Activated naive CD8-positive, alpha-beta T cell treated with anti-CD3 and anti-CD28 coated beads, Interleukin-2, amount 50 U/mL, for 24 hours (primary cell): Measurements from ENCODE around the gene LSMEM2.
A peak's percentile ranks its signal among the peaks of the same experiment; 100 is the strongest.
"Not testable (repeated sequence)": the region's sequence is repeated elsewhere in the genome, so short reads cannot be mapped to it uniquely, and the experiment has no call there.

Experiments used
- ATAC-seq: fragments of 150-1000 bp; cut with Tn5 transposase; one replicate; pipeline ENCODE4 v1.10.0; 2021
- DNase-seq: peaks from one replicate; pipeline ENCODE4 v3.0.0; 2021
- H3K27ac Mint-ChIP-seq: one replicate; pipeline ENCODE4 v1.8.0; 2021; ENCODE audit warnings: mild to moderate bottlenecking, mixed read lengths
- H3K27me3 Mint-ChIP-seq: one replicate; pipeline ENCODE4 v1.8.0; 2021; ENCODE audit warnings: mixed read lengths
- H3K36me3 Mint-ChIP-seq: one replicate; pipeline ENCODE4 v1.8.0; 2021; ENCODE audit warnings: low read depth, mixed read lengths
- H3K4me1 Mint-ChIP-seq: one replicate; pipeline ENCODE4 v1.8.0; 2021; ENCODE audit warnings: mixed read lengths
- H3K4me3 Mint-ChIP-seq: one replicate; pipeline ENCODE4 v1.8.0; 2021; ENCODE audit warnings: mild to moderate bottlenecking, moderate library complexity, mixed read lengths
- H3K9me3 Mint-ChIP-seq: one replicate; pipeline ENCODE4 v1.8.0; 2021; ENCODE audit warnings: mixed read lengths

Gene LSMEM2

DNA sequence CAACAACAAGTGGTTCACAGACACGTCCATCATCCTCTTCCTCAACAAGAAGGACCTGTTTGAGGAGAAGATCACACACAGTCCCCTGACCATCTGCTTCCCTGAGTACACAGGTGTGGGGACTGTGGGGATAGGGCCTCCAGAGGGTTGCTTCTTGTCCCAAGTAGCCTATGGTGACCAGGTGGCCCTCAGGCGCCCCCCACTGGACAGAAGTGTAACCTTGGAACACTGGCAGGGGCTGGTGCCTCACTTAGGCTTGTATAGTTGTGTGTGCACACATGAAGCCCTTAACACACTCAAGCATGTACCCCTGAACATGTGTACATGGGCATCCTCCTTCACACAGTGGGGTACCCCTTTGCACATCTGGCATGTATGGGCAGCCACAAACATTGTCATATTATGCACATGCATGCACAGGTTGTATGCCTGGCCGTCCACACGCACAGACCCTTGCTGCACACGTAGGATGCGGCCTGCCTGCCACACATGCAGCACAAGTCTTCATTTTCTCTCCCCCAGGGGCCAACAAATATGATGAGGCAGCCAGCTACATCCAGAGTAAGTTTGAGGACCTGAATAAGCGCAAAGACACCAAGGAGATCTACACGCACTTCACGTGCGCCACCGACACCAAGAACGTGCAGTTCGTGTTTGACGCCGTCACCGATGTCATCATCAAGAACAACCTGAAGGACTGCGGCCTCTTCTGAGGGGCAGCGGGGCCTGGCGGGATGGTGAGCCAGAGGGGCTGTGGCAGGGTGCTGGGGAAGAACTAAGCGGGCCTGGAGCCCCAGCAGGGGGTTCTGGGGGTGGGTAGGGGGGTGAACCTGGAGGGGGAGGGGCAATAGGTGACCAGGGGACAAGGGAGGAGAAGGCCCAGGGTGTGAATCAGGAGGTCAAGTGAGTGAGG, 21.7 kb upstream of the LSMEM2 start:
- Mint-ChIP-seq H3K4me3 (no peak overlapping the region), H3K36me3 (peaks cover 12% of the 10 kb centered on the region), H3K27me3 (no peaks in the 10 kb centered on the region), H3K27ac (no peak overlapping the region), H3K9me3 (no peaks in the 10 kb centered on the region), H3K4me1 (peaks cover 6% of the 10 kb centered on the region)
- DNase-seq = peak; percentile 65
- no peak for ATAC-seq

DNA sequence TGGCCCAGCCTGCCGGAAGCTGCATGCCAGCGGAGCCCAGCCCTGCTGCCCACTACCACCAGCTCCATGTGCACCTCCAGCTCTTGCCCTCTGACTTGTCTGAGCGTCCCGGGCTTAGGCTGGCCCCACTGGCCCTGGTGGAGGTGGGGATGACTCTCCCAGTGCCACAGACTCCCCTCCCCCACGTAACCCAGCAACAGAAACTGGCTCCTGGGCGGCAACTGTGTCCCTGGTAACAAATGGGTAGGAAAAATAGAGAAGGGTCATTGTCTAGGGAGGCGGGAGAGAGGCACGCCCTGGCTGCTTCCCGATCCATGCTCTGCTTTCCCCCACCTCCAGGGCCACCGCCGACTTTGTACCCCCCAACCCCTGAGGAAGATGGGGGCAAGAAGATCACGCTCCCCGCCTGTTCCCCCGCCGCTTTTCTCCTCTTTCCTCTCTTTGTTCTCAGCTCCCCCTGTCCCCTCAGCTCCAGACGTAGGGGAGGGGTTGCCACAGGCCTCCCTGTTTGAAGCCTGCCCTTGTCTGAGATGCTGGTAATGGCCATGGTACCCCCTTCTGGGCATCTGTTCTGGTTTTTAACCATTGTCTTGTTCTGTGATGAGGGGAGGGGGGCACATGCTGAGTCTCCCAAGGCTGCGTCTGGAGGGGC, 20.7 kb upstream of the LSMEM2 start:
- Mint-ChIP-seq H3K4me1 (peaks cover 6% of the 10 kb centered on the region), H3K4me3 (no peak overlapping the region), H3K9me3 (no peaks in the 10 kb centered on the region), H3K27ac (no peak overlapping the region), H3K36me3 (peaks cover 12% of the 10 kb centered on the region), H3K27me3 (no peaks in the 10 kb centered on the region)
- ATAC-seq (no peak), DNase-seq (no peak)

DNA sequence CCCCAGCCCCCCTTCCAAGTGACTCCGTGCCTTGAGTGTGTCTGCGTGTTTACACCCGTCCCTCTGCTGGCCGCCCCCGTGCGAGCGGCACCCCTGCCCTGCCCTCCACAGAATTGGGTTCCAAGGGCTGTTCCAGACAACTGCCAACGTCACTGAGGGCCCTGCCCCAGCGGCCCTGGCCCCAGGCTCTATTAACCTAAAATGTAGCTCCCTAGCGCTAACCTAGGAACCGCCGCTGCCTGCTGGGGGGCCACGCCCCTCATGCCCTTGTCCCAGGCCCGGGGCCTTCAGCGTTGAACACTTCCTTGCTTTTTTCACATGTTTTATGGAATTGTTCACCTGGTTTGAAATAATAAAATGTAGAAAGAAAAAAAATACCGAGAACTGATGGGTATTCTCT, 19.9 kb upstream of the LSMEM2 start:
- no peaks in the 10 kb centered on the region for H3K9me3 Mint-ChIP-seq

DNA sequence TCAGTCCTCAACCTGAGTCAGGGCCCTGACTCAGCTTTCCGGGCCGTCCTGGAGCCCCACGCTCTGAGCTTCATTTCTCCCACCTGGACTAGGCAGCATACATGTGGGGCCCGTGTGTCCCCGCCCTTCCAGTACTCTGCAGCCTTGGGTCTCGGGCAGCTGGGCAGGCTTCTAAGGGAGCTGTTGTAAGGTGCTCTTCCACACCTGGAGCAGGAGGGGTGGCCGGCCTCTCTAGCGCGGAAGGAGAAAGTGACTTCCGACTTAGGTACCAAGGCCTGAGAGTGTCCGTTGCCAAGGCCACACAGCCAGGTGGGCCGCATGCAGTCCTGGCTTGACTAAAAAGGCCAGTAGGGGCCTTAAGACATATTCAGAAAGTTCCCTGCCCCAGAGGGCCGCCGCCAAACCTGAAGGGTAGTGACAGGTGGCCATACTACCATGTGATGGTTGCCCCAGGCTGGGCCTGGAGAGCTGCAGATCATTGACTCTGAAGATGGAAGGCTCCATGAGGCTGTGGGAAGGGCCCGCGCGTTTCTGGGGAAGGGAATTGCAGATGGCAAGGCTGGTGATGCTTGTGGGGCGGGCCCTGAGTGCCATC, 19.4 kb upstream of the LSMEM2 start:
- Mint-ChIP-seq H3K36me3 (peaks cover 12% of the 10 kb centered on the region), H3K27ac (peak overlapping the region; percentile 56)
- no peak for ATAC-seq

More for the DNA sequence above, 19.9 kb upstream of the LSMEM2 start:
- Mint-ChIP-seq H3K4me3 (no peak overlapping the region), H3K36me3 (peaks cover 12% of the 10 kb centered on the region), H3K27ac (no peak overlapping the region), H3K27me3 (no peaks in the 10 kb centered on the region), H3K4me1 (peaks cover 4% of the 10 kb centered on the region)
- no peak for ATAC-seq
- DNase-seq = no peak

DNA sequence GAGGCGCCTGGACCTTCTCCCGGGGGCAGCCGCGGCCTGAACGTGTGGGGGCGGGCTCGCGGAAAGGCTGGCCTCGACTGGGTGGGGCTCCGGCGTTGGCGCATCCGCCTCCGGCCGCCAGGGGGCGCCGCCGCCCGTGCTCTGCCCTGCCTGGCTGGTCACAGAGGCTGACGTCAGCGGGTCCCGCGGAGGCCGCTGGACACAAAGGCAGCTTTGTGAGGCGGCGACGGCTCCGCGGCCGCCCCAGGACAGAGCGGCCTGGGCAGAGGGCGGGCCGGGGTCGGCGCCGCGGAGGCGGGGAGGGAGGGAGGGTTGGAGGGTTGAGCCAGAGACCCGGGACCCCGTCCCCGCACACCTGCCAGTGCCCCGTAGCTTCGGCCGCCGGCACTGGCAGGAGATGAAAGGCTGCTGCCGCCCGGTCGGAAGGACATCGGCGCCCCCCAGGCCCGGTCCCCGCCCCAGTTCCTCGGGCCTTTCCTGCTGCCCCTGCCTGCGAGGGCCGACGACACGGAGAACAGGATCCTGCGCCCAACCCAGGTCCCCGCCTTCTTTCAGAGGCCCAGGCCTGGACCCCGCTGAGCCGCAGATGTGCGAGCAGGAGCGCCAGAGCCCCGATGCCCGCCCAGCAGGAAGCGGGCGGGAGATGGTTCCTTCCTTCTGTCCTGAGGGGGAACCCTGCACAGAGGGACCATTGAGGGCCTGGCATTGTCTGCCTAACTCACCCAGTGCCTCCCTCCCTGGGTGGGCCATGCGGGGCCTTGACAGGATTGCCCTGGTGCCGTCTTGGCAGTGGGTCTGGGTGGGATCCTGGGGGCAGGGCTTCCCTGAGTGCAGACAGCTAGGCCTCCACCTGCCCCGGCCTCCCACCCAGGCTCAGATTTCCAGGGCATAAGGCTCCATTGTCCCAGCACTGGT, 18.6 kb upstream of the LSMEM2 start:
- ATAC-seq = peak; percentile 94
- Mint-ChIP-seq H3K4me1 (peaks cover 4% of the 10 kb centered on the region), H3K9me3 (no peaks in the 10 kb centered on the region), H3K27me3 (no peaks in the 10 kb centered on the region), H3K27ac (peak overlapping the region; percentile 56), H3K4me3 (peak overlapping the region; percentile 65), H3K36me3 (peaks cover 12% of the 10 kb centered on the region)
- peak; percentile 88 for DNase-seq

More for the DNA sequence above, 19.4 kb upstream of the LSMEM2 start:
- Mint-ChIP-seq H3K4me3 (peak overlapping the region; percentile 65), H3K4me1 (peaks cover 4% of the 10 kb centered on the region), H3K27me3 (no peaks in the 10 kb centered on the region), H3K9me3 (no peaks in the 10 kb centered on the region)
- no peak for DNase-seq

DNA sequence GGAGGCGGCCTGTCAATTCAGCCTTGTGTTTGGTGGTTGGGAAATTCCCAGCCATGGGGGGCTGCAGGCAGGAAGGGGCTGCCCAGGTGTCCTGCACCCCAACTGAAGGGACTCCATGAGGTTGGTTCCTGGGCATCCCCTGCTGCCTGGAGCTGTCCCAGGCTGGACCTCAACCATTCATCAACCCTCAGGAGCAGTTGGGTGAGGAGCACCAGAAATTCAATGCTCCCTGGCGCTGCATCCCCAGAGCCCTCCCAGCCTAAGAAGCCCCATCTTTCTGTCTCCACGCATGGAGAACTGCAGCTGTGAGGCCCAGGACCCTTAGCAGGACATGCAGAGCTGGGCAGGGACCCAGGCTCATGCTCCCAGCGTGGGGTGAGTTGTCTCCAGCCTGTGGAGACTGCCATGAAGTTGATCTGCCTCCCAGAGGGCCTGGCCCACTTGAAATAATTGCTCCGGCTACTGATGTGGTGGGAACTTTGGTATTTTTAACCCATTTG, 17.9 kb upstream of the LSMEM2 start:
- Mint-ChIP-seq H3K36me3 (peaks cover 12% of the 10 kb centered on the region), H3K4me1 (peaks cover 4% of the 10 kb centered on the region), H3K9me3 (no peaks in the 10 kb centered on the region), H3K27ac (no peak overlapping the region), H3K4me3 (peak overlapping the region; percentile 65), H3K27me3 (peaks cover 4% of the 10 kb centered on the region)
- DNase-seq (no peak), ATAC-seq (no peak)

DNA sequence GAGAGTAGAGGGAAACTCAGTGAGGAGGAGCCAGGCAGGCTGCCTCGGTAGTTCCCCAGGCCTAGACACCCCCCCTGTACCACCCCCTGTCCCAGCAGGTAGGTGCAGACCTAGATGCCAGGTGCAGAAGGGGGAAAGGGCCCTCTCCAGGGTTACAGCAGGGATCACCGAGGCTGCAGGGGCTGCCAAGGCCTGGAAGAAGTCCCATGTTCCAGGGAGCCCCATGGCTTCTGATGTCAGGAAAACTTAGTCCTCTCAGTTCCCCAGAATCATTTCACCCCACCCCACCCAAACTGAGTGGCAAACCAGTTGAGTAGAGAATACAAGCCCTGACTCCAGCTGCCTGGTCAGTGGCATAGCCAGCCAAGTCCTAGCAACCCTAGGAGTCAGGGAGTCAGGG, 17.4 kb upstream of the LSMEM2 start:
- Mint-ChIP-seq H3K4me1 (peaks cover 4% of the 10 kb centered on the region), H3K27me3 (peaks cover 4% of the 10 kb centered on the region), H3K27ac (no peak overlapping the region), H3K36me3 (peaks cover 10% of the 10 kb centered on the region), H3K9me3 (no peaks in the 10 kb centered on the region), H3K4me3 (no peak overlapping the region)
- ATAC-seq (no peak), DNase-seq (no peak)

DNA sequence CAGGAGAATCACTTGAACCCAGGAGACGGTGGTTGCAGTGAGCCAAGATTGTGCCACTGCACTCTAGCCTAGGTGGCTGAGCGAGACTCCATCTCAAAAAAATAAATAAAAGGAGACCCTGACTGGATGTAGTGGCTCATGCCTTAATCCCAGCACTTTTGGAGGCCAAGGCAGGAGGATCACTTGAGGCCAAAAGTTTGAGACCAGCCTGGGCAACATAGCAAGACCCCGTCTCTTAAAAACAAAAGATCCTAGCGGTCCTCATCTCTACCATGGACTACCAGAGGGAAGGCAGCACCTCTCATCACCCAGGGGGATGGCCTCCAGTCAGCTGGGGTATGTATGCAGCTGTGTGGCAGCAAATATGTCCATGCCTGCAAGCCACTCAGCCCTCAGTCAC, 16.7 kb upstream of the LSMEM2 start:
- H3K4me3 Mint-ChIP-seq, H3K27ac Mint-ChIP-seq, H3K36me3 Mint-ChIP-seq, H3K4me1 Mint-ChIP-seq, ATAC-seq, DNase-seq, H3K9me3 Mint-ChIP-seq: not testable (repeated sequence)
- peaks cover 11% of the 10 kb centered on the region for H3K27me3 Mint-ChIP-seq

DNA sequence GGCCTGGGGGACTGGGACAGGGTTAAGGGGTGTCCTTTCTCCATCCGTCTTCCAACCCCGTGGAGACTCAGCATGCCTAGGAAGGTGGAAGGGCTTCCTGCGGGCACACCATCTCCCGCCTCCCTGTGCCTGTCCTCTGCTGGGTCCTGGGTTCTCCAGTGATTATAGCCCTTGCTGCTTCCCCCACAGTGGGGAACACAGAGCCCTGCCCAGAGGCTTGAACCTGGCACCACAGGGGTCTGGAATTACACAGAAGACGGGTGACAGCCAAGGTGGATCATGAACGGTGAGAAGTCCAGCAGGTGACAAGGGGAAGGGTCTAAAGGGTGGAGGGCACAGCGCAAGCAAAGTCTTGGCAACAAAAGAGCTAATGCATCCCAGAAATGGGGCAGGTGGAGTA, 16.1 kb upstream of the LSMEM2 start:
- peaks cover 12% of the 10 kb centered on the region for H3K27me3 Mint-ChIP-seq
- no peak overlapping the region for H3K4me3 Mint-ChIP-seq
- no peak for ATAC-seq
- peaks cover 4% of the 10 kb centered on the region for H3K4me1 Mint-ChIP-seq
- H3K27ac Mint-ChIP-seq = no peak overlapping the region
- DNase-seq = no peak
- no peaks in the 10 kb centered on the region for H3K36me3 Mint-ChIP-seq
- H3K9me3 Mint-ChIP-seq = no peaks in the 10 kb centered on the region

DNA sequence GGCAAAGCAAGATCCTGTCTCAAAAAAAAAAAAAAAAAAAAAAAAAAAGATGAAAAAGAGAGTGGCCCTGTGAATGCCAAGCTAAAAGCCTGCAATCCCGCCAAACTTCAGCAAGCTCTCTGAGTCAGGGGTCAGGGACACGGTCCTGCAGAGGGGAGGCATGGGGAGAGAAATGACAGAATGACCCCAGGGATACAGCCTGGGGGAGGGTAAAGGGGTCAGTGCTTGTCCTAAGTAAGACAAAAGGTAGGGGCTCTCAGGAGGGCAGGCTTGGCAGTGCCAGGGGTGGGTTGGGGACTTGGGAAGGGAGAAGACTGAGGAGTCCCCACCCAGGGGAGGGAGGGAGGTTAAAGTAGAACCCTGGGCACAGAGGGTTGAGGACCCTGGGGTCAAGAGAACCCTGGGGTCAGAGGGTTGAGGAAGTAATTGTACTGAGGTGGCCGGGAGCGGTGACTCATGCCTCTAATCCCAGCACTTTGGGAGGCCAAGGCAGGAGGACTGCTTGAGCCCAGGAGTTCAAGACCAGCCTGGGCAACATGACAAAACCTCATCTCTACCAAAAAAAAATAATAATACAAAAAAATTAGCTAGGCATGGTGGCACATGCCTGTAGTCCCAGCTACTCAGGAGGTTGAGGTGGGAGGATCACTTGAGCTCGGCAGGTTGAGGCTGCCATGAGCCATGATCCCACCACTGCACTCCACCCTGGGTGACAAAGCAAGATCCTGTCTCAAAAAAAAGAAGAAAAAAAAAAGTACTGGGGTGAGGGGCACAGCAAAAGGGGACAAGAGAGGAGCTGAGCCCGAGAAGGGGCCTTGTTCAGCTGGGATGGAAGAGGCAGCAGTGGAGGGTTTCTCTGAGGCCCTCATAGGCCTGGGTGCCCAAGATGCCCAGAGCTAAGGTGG, 15.2 kb upstream of the LSMEM2 start:
- no peaks in the 10 kb centered on the region for H3K9me3 Mint-ChIP-seq
- peaks cover 20% of the 10 kb centered on the region for H3K27me3 Mint-ChIP-seq
- H3K4me1 Mint-ChIP-seq = peaks cover 4% of the 10 kb centered on the region
- H3K27ac Mint-ChIP-seq = no peak overlapping the region
- ATAC-seq (no peak), DNase-seq (no peak)
- no peaks in the 10 kb centered on the region for H3K36me3 Mint-ChIP-seq
- no peak overlapping the region for H3K4me3 Mint-ChIP-seq

DNA sequence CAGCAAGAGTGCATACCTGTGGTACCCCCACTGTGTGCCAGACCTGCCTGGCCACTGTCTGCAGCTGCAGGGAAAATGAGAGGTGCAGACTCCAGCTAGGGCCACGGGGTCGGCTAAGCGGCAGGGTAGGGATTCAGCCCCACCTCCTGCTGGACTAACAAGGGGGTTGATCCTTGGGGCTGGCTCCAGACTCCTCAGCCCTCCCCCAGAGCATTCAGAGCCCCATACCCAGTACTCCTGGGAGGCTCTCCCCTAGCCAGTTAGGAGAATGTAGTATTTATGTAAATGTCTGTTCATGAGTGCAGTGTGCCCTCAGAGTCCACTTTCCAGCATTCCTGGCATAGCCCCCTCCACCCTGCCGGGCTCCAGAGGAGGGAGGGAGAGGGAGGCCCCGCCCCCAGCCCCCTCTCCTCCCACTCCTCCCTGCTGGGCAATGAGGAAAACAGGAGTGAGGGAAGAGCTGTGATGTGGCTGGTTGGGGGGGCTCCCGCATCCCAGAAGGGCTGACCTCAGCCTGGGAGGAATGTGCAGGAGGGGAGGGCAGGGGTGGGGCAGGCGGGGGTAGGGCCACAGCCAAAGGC, 14.4 kb upstream of the LSMEM2 start:
- ATAC-seq = no peak
- no peak for DNase-seq
- Mint-ChIP-seq H3K27me3 (peaks cover 24% of the 10 kb centered on the region), H3K4me1 (peaks cover 4% of the 10 kb centered on the region), H3K4me3 (no peak overlapping the region), H3K27ac (no peak overlapping the region), H3K9me3 (no peaks in the 10 kb centered on the region), H3K36me3 (no peaks in the 10 kb centered on the region)

DNA sequence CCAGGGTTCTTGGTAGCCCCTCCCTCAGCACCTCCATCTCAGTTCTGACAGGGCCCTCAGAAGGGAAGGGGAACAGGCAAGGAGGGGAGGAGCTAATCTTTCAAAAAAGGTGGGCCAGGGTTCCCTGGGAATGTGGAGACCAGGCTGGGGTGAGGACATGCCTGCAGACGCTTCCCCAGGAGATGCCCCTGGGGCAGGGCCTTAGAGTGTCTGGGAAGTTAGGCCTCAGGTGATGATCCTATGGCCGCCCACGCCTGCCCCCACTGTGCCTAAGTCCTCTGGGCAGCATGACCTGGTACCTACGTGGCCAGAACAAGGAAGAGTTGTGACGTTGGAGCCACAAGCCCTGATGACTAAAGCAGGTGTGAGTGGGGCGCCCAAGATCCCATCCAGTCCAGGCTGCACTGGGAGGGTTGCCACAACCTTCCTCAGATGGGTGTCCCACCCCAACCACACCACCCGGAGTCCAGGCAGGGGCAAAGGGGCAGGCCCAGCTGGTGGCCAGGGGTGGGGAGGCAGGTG, 13.9 kb upstream of the LSMEM2 start:
- H3K27me3 Mint-ChIP-seq = peaks cover 24% of the 10 kb centered on the region
- H3K4me3 Mint-ChIP-seq = no peak overlapping the region
- no peak for DNase-seq
- H3K36me3 Mint-ChIP-seq = no peaks in the 10 kb centered on the region
- ATAC-seq = no peak
- H3K27ac Mint-ChIP-seq = no peak overlapping the region
- no peaks in the 10 kb centered on the region for H3K9me3 Mint-ChIP-seq
- H3K4me1 Mint-ChIP-seq = no peaks in the 10 kb centered on the region

DNA sequence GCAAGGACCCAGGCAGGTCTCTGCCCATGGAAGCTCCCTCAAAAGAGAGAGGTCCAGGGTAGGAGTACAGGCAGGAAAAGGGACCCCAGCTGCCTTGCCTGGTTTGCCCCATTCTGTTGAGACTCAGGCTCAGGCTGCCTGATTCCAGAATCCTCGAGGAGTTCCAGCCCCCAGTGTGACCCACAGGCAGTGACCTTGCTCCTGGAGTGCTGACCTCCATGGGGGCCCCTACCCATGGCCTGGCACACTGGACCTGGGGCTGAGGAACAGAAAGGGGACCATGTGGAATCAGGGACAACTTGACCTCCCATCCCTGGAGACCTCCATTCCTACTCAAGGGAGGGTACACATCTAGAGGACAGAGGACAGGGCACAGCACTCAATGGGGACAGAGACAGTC, 13.3 kb upstream of the LSMEM2 start:
- H3K27ac Mint-ChIP-seq = no peak overlapping the region

More for the DNA sequence above, 13.3 kb upstream of the LSMEM2 start:
- Mint-ChIP-seq H3K36me3 (no peaks in the 10 kb centered on the region), H3K9me3 (no peaks in the 10 kb centered on the region), H3K4me1 (no peaks in the 10 kb centered on the region), H3K27me3 (peaks cover 24% of the 10 kb centered on the region), H3K4me3 (no peak overlapping the region)
- no peak for ATAC-seq
- DNase-seq = no peak
